Neuron (in vitro differentiated cells): ENCODE data around the gene SPTBN1.

ENCODE experiments used
- H2AFZ ChIP-seq: one replicate; pipeline ENCODE4 v1.6.1; 2013; ENCODE audit warnings: low read depth, mild to moderate bottlenecking, inconsistent platforms, low read length, moderate library complexity
- H3K27me3 ChIP-seq: one replicate; pipeline ENCODE4 v1.6.1; 2013; ENCODE audit warnings: low read length; ENCODE audit not compliant: insufficient read depth
- H3K36me3 ChIP-seq: one replicate; pipeline ENCODE4 v1.6.1; 2013; ENCODE audit warnings: low read length; ENCODE audit not compliant: insufficient read depth
- H3K4me1 ChIP-seq: one replicate; pipeline ENCODE4 v1.6.1; 2013; ENCODE audit warnings: low read length; ENCODE audit not compliant: insufficient read depth
- H3K4me3 ChIP-seq: 2 replicates; pipeline ENCODE4 v1.5.1; 2013; ENCODE audit warnings: mild to moderate bottlenecking, low read length, moderate library complexity
- H3K9me3 ChIP-seq: one replicate; pipeline ENCODE4 v1.6.1; 2013; ENCODE audit warnings: low read length

SPTBN1 gene

GRCh38 chr2:54423213-54423612, 32.9 kb upstream of the SPTBN1 start:
- no peaks in the 10 kb centered on the region for H3K9me3 ChIP-seq
- no peaks in the 10 kb centered on the region for H3K4me1 ChIP-seq
- H2AFZ ChIP-seq: no peak overlapping the region
- peaks cover 3% of the 10 kb centered on the region for H3K27me3 ChIP-seq
- H3K4me3 ChIP-seq: no peak overlapping the region
- no peaks in the 10 kb centered on the region for H3K36me3 ChIP-seq

DNA sequence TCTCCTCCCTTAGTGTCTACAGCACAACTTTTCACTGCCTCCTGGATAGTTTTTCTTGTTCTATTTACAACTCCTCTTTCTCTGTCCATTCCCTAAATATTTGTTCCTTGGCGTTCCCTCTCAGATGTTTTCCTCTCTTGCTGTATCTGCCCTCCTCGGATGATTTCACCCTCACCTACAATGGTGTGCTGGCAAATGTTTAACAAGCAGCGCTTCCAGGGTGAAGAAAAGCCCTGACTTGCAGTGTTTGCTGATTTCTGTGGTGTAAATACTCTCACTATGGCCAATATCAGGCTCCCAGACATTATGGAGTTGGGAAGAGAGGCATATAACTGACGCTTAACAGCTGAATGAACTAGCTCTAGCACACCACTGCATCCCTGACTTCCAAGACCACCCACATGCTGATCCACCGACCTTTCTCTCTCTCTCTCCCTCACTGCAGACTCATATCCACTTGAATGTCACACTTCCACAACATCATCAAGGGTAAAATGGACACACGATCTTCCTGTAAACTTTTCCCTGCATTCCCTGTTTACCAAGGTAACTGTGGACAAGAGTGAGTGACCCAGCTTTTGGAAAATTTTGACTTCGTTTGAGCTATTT, 31.5 kb upstream of the SPTBN1 start:
- Histone ChIP-seq H3K4me1 (no peaks in the 10 kb centered on the region), H3K27me3 (peaks cover 3% of the 10 kb centered on the region)

DNA sequence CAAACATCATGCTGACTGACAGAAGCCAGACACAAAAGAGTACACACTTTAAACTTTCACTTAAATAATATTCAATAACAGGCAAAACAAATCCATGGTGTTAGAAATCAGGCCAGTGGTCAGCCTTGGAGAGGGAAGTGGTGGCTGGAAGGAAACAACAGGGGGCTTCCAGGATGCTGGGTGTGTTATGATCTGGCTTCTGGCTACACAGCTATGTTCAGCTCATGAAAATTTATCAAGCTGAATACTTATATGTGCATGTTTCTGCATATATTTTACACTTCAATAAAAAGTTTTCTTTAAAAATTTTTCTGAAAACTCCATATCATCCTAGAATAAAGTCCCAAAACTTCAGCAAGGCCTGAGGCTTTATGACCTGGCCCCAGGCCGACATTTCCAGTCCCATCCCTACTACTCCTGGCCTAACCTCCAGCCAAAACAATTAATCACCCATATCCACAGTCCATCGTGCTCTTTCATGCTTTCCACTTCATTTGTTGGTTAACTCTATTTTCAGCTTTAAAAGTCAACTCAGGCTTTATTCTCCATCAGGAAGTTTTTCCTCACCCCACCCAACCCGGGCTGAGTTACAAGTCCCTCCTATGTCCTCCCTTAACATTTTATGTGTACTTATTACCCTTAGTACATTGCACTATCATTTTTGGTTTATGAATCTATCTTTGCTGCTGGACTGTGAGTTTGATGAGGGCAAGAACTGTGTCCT, 27.9 kb upstream of the SPTBN1 start:
- H3K4me1 ChIP-seq: no peaks in the 10 kb centered on the region
- H2AFZ ChIP-seq: no peak overlapping the region
- H3K4me3 ChIP-seq: no peak overlapping the region
- peaks cover 3% of the 10 kb centered on the region for H3K27me3 ChIP-seq
- H3K36me3 ChIP-seq: no peaks in the 10 kb centered on the region
- H3K9me3 ChIP-seq: no peaks in the 10 kb centered on the region

More for the DNA sequence above, 31.5 kb upstream of the SPTBN1 start:
- Histone ChIP-seq H2AFZ (no peak overlapping the region), H3K36me3 (no peaks in the 10 kb centered on the region), H3K4me3 (no peak overlapping the region), H3K9me3 (no peaks in the 10 kb centered on the region)

DNA sequence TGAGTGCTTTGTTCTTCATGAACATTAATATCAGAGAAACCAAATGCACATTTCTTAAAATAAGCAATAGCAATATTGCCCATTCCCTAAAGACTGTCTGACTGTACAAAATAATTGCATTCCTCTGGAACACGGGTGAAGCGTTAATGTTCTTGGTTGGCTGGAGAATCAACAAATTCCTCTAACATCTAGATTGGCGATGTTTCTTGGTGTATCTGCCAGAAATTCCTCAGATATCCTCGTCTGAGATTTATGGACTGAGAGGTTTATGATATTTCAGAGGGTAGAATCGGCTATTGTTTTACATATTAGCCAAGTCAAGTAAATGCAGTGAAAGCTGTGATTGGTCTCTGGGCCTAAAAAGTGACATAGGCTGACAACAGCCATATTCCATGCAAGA, 27.1 kb upstream of the SPTBN1 start:
- H3K9me3 ChIP-seq: no peaks in the 10 kb centered on the region
- H3K27me3 ChIP-seq: peaks cover 3% of the 10 kb centered on the region
- no peak overlapping the region for H3K4me3 ChIP-seq
- no peak overlapping the region for H2AFZ ChIP-seq
- H3K4me1 ChIP-seq: no peaks in the 10 kb centered on the region
- no peaks in the 10 kb centered on the region for H3K36me3 ChIP-seq

DNA sequence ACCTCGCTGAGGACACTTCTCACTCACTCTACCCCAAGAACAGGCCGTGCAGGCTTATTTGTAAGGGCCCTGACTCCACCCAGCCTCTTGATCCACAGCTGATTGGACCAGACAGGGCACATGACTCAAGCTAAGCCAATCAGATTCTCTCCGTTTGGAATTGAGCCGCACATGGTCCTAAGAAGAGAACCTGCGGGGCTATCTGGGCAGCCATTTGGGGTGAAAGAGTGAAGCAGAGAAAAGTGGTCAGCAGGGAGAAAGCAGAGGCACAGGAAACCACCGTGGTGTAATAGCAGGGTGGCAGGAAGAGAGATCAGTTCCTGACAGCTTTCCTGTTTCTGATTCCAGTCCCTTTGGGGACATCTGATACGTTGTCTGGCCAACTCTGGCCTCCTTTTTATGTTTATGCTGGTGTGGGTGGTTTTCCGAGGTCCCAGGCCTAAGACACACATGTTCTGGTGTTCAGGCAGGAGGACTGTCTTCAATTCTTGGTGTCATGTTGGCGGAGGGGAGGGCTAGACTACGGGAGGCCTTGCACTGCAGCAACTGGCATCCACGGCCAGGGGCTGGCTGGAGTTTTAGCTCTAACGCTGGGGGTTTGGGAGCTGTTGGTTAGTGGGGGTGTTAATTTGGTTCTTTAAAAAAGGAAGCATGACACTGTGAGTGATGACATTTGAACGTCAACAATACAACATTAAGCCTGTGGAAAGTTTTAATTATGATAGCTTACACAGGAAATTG, 26.1 kb upstream of the SPTBN1 start:
- peak overlapping the region; percentile 21 for H2AFZ ChIP-seq
- H3K9me3 ChIP-seq: no peaks in the 10 kb centered on the region
- H3K27me3 ChIP-seq: peaks cover 3% of the 10 kb centered on the region
- H3K36me3 ChIP-seq: no peaks in the 10 kb centered on the region
- no peaks in the 10 kb centered on the region for H3K4me1 ChIP-seq
- no peak overlapping the region for H3K4me3 ChIP-seq

DNA sequence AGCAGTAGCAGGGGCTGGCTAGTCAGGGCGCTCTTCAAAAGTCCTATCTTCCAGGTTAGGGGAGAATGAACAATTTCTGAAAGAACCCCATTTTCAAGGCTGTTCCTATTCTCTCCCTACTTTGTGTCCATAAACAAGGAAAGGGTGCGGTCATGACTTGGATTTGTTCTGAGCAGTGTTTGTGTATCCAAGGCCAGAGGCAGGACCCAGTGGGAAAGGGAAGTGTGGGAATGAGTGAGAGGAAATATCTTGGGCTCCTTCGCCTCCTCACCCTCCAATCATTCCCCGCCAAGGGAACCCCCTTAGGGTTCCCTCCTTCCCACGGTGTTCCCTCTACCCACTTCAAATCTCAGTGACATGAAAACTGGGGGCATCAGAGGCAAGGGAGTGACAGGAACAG, 25.5 kb upstream of the SPTBN1 start:
- H3K4me3 ChIP-seq: no peak overlapping the region
- H3K27me3 ChIP-seq: peaks cover 3% of the 10 kb centered on the region
- H3K4me1 ChIP-seq: no peaks in the 10 kb centered on the region

DNA sequence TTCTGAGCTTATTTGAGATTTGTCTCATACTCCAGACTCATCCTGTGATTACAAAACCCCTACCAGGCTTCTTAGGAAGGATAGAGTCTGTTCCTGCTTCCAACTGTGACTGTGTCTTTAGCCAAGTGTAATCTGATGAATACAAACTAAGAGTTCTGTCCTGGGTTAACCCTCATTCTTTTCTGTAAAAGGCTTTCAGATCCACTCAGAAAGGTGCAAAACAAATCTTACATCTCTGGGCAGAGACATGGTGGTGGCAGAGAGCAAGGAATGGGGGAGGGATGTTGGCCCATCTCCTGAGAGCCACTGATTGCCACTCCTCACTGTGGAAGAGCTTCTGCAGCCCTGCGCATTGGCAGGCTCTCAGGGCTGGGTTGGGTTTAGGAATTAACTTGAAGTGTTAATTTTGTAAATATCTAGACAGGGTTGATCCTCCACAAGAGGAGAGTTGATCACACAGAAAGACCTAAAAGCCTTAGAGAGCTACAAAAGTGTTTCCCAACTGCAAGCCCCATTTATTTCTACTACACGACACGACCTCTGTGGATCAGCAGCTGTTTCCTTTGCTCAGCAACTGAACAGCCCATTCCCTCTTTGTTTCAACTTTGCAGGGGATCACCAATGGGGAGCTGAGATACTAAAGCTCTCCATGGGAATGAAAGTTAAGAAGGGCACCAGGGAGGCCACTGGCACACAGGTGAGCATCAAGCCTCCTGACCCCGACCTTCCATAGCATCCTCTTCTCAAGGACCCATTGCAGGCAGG, 23.7 kb upstream of the SPTBN1 start:
- H3K27me3 ChIP-seq: no peaks in the 10 kb centered on the region
- no peaks in the 10 kb centered on the region for H3K4me1 ChIP-seq
- no peaks in the 10 kb centered on the region for H3K36me3 ChIP-seq
- no peak overlapping the region for H3K4me3 ChIP-seq
- no peaks in the 10 kb centered on the region for H3K9me3 ChIP-seq
- no peak overlapping the region for H2AFZ ChIP-seq

More for the DNA sequence above, 25.5 kb upstream of the SPTBN1 start:
- no peak overlapping the region for H2AFZ ChIP-seq
- no peaks in the 10 kb centered on the region for H3K36me3 ChIP-seq
- no peaks in the 10 kb centered on the region for H3K9me3 ChIP-seq

- Histone ChIP-seq H3K36me3 (no peaks in the 10 kb centered on the region), H3K27me3 (no peaks in the 10 kb centered on the region), H2AFZ (no peak overlapping the region), H3K4me3 (no peak overlapping the region), H3K4me1 (no peaks in the 10 kb centered on the region), H3K9me3 (no peaks in the 10 kb centered on the region)
These were observed 21.9 kb upstream of the SPTBN1 start for GRCh38 chr2:54434229-54434628.

DNA sequence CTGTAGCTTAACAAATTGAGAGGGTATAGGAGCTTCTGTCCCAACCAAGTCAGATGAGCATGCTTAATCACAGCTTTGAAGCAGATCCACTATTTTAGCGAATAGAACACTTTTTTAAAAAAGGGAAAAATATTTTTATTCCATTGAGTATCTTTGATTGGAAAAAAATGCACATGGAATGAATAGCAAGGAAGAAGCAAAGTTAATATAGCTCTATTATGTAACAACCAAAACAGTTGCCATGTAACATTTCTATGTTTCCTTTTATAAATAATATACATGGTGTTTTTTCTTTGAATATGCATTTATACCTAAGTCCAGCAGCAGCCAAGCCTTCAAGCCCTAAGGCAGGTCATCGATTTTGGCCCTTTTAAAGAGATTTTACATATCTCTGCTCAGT, 21.4 kb upstream of the SPTBN1 start:
- Histone ChIP-seq H3K4me1 (no peaks in the 10 kb centered on the region), H3K36me3 (no peaks in the 10 kb centered on the region), H3K27me3 (no peaks in the 10 kb centered on the region), H3K4me3 (no peak overlapping the region), H3K9me3 (no peaks in the 10 kb centered on the region), H2AFZ (no peak overlapping the region)

DNA sequence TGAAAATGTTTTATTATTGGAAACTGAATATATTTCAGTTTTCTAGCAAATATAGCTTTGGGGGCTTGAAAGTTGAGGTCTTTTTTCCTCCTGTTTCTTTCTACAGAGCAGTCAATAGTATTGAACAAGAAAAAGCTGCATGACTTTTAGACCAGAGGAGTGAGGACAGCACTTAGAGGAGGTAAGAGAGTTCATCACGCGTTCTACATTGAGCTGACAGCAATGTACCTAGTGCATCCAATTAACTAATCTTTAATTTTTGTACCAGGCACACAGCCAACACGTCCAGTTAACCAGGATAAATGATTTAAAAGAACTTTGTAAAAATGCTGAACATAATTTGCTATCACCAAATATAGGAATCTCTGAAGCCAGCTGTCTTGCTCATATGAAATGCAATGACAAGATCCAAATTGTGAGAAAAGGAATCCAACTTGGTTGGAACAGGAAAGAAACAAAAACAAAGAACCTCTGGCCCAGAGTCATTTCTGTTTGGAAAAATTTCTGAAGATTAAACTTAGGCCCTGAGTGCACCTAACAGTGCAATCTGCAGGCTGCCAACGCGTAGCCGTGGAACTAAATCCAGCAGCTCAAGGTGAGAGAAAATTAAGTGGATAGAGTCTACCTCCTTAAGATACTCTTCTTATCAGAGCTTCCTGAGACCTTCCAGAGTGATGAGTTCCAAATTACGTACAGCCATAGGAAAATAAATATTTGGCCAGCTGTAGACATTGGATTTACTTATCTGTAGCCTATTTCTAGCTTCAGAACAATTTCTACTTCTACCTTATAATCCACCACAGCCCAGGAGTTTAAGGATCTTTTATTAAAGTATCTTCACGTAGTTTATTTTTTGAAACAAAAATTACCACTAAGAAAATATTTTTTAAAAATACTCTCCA, 20.6 kb upstream of the SPTBN1 start:
- Histone ChIP-seq H2AFZ (no peak overlapping the region), H3K27me3 (peaks cover under 1% of the 10 kb centered on the region), H3K36me3 (no peaks in the 10 kb centered on the region), H3K4me1 (no peaks in the 10 kb centered on the region), H3K4me3 (no peak overlapping the region), H3K9me3 (no peaks in the 10 kb centered on the region)

DNA sequence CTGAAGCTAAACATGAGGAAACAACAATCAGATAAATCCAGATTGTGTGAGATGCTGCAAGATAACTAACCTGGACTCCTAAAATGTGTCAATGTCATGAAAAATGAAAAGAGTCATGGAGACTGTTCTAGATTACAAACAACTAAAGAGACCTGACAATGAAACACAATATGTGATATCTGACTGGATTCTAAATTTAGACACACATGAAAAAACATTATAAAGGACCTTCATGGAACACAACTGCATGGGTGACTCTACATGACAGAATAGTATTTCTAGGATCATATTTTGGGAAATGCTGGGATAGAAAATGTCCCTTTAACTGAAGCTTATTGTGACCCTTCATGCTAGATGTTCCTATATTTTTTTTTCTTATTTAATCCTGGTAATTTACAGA, 18.5 kb upstream of the SPTBN1 start:
- Histone ChIP-seq H3K27me3 (peaks cover 2% of the 10 kb centered on the region), H3K9me3 (no peaks in the 10 kb centered on the region), H3K4me1 (no peaks in the 10 kb centered on the region), H2AFZ (no peak overlapping the region), H3K36me3 (no peaks in the 10 kb centered on the region), H3K4me3 (no peak overlapping the region)

GRCh38 chr2:54438271-54438670, 17.9 kb upstream of the SPTBN1 start:
- Histone ChIP-seq H3K4me3 (no peak overlapping the region), H3K27me3 (peaks cover 2% of the 10 kb centered on the region), H3K4me1 (no peaks in the 10 kb centered on the region), H3K9me3 (no peaks in the 10 kb centered on the region), H2AFZ (no peak overlapping the region), H3K36me3 (no peaks in the 10 kb centered on the region)
